ENCODE data around the gene ELOVL2.
"Not testable (repeated sequence)": the region's sequence is repeated elsewhere in the genome, so short reads cannot be mapped to it uniquely, and the experiment has no call there.

ELOVL2 gene

GRCh38 chr6:11043961-11044711 lies at the start of gene ELOVL2:
ELOVL2 (minus strand) TSS chr6:11044305; CDS start chr6:11044230, 75 bp downstream.
- DNase-seq: no peak

- DNase-seq: no peak
Measured at GRCh38 chr6:11093376-11093625, 49.2 kb upstream of the ELOVL2 start.

- DNase-seq: no peak
Measured at GRCh38 chr6:11092668-11093375, 48.7 kb upstream of the ELOVL2 start.

- not testable (repeated sequence) for DNase-seq
Measured at GRCh38 chr6:11091141-11091540, 47.0 kb upstream of the ELOVL2 start.

- DNase-seq: no peak
Measured at GRCh38 chr6:11089695-11090094, 45.6 kb upstream of the ELOVL2 start.

- not testable (repeated sequence) for DNase-seq
Measured at GRCh38 chr6:11087141-11087812, 43.2 kb upstream of the ELOVL2 start.

- no peak for DNase-seq
Measured at GRCh38 chr6:11085758-11086435, 41.8 kb upstream of the ELOVL2 start.

- DNase-seq: no peak
Measured at GRCh38 chr6:11083956-11084355, 39.9 kb upstream of the ELOVL2 start.

GRCh38 chr6:11083491-11083890 lies 39.4 kb upstream of the ELOVL2 start:
- DNase-seq: no peak

- no peak for DNase-seq
Measured at GRCh38 chr6:11080296-11080695, 36.2 kb upstream of the ELOVL2 start.

GRCh38 chr6:11078266-11078665 lies 34.2 kb upstream of the ELOVL2 start:
- no peak for DNase-seq

- DNase-seq: no peak
Measured at GRCh38 chr6:11076540-11076939, 32.4 kb upstream of the ELOVL2 start.

GRCh38 chr6:11072101-11072500 lies 28.0 kb upstream of the ELOVL2 start:
- no peak for DNase-seq

- no peak for DNase-seq
Measured at GRCh38 chr6:11069760-11070159, 25.7 kb upstream of the ELOVL2 start.

GRCh38 chr6:11067348-11067747 lies 23.2 kb upstream of the ELOVL2 start:
- DNase-seq: no peak

GRCh38 chr6:11066505-11067347 lies 22.6 kb upstream of the ELOVL2 start:
- DNase-seq: no peak

GRCh38 chr6:11065436-11066202 lies 21.5 kb upstream of the ELOVL2 start:
- no peak for DNase-seq

GRCh38 chr6:11064836-11065235 lies 20.7 kb upstream of the ELOVL2 start:
- no peak for DNase-seq

- DNase-seq: no peak
Measured at GRCh38 chr6:11062715-11063114, 18.6 kb upstream of the ELOVL2 start.

- DNase-seq: no peak
Measured at GRCh38 chr6:11062083-11062482, 18.0 kb upstream of the ELOVL2 start.

GRCh38 chr6:11058406-11058805 lies 14.3 kb upstream of the ELOVL2 start:
- no peak for DNase-seq

- DNase-seq: no peak
Measured at GRCh38 chr6:11056871-11057270, 12.8 kb upstream of the ELOVL2 start.
